Measurements from ENCODE around the gene AP5S1.
"Not testable (repeated sequence)": the region's sequence is repeated elsewhere in the genome, so short reads cannot be mapped to it uniquely, and the experiment has no call there.

Gene AP5S1, protein sequence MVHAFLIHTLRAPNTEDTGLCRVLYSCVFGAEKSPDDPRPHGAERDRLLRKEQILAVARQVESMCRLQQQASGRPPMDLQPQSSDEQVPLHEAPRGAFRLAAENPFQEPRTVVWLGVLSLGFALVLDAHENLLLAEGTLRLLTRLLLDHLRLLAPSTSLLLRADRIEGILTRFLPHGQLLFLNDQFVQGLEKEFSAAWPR

DNA sequence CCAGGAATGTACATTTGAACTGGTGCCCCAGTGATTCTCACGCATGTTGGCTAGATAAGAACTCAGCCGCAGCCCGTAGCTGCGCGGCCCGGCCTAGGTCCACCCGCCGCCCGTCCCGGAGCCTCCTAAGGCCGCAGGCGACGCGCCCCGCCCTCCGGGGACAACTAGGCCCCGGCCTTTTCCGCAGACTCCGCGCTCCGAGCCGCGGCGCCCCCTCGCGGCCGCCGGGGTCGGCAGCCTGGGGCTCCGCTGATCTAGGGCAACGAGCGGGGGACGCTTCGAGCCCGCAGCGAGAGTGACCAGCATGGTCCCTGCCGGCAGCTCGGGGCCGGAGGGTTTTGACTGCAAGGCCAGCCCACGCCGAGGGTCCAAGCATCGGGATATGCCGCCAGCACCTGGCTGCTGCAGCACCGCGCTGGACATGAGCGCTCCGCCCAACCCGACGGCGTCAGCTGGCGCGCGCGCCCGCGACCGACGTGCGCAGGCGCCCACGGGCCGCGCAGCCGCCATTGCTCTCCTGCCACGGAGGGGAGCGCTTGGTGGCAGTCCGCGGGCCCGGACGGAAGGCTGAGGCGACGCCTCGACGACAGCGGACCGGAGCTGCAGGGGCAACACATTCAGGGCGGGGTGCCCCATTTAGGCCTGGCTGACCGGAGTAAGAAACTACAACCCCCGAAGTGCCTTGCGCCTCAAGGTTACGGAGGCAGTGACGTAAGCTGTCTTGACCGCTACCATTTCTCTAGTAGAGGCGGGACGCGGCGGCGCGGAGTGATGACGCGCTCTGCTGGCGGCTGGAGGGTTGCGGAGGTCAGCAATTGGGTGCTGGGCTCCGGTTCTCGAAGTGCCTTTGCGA is at the start of gene AP5S1:
AP5S1 (plus strand) TSS at position 500 of the 853 bp plus-strand sequence. CDS start 1,571 bp downstream, outside the sequence.
- peak; percentile 98 for DNase-seq

DNA sequence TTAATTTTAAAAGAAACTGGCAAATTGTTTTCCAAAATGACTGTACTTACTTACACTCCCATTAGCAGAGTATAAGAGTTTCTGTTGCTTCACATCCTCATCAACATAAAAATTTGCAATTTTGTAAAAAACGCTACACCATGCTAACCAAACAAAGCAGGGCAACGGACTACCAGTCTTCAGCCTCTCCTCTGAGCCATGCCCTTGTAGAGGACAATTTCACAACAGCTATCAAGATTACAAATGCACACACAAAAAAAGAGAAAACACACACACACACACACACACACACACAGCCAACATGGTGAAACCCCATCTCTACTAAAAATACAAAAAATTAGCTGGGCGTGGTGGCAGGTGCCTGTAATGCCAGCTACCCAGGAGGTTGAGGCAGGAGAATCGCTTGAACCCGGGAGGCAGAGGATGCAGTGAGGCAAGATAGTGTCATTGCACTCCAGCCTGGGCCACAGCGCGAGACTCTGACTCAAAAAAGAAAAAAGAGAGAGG is 48.7 kb upstream of the AP5S1 start:
- DNase-seq, result no peak

DNA sequence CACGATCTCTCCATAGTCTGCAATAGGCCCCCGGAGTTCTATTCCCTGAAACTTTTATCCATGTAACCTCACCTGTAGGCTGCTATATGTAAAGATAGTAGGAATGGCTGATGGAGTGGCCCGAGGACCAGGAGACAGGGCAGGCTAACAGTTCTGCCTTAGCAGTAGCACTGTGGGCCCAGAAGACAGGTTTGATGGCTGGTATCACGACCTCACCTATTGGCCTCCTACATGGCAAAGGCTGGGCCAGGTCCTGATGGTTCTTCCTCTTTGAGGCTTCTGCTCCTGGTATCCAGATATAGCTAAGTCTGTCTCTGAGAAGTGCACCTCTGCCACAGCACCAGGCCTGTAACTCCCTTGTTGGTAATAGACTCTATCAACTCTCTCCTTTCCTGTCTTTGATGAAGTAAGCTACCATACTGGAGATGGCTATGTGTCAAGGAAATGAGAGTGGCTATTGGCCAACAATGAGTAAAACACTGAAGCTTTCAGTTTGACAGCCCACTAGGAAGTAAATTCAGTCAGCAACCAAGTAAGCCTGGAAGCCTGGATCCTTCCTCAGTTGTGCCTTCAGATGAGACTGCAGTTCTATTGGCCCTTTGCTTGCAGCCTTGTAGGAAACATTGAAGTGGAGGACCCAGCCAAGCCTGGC is 44.8 kb upstream of the AP5S1 start:
- DNase-seq, result no peak

DNA sequence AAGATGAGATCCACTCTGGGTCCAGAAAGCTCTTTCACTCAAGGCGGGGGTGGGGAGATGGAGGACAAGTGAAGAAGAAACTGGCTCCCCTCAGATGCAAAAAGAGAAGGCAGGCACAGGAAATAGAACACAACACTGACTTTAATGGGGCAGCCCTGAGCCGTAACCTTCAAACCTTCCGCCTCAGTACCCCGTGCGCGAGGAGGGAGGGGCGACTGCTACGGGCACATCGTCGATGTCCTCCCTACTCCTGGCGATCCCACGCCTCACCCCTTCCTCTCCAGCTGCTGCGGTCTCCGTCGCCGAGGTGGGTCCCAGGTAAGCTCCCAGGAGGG is 43.0 kb upstream of the AP5S1 start:
- DNase-seq, result no peak

DNA sequence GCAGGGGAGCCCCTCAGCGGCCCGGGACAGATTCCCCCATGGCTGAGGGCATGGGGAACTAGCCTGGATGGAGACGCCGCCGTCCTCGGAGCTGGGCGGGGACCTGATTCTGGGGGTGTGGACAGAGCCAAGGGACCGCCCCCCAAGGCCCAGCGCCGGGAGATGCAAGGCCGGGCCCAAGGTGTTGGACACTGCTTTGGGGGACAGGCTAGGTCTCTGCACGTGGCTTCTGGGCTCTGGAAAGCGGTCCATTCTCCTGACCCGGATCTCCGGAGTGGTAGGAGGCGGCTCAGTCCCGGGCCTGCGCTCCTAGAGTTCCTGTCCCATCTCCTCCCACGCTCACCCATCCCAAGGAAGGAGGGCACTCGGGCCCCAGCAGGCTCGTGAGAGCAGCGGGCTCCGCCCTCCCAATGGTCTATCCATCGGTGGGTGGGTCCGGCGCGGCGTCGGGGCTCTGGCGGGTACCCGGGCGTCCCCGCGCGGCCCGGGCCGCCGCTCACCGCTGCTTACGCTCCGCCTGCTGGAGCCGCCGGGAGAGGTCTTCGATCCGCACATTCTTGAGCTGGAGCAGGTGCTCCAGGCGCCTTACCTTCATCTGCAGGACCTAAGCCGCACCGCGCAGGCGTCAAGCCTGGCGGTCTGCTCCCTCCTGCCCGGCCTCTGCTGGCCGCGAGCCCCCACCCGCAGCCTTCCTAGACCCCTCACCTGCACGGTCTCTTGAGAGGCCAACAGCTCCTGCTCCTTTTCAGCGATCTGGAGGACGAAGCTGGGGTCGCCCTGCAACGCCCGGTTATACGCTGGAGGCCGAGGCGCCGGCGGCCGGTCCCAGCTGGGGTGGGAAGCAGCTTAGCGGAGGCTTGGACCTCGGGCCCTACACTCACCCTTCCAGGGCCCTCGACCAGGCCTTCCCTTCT is 42.4 kb upstream of the AP5S1 start:
- peak; percentile 82 for DNase-seq

DNA sequence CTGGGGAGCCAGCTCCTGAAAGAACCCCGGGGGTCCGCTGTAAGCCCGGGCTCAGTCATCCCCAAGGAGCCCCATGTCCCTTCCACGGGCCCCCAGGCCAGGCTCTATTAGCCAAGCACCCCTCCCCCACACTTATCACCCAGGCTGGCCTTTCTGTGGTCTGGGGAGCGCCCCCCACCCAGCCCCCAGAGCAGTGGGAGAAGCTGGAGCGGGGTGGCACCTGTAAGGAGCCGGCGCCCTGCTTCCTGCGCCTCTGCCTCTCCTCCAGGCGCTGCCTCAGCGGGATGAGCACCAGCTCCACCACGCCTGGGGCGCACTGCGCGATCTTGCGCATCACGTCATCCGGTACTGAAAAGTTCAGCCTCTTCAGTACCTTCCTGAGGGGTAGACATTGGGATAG is 41.4 kb upstream of the AP5S1 start:
- DNase-seq, result no peak

DNA sequence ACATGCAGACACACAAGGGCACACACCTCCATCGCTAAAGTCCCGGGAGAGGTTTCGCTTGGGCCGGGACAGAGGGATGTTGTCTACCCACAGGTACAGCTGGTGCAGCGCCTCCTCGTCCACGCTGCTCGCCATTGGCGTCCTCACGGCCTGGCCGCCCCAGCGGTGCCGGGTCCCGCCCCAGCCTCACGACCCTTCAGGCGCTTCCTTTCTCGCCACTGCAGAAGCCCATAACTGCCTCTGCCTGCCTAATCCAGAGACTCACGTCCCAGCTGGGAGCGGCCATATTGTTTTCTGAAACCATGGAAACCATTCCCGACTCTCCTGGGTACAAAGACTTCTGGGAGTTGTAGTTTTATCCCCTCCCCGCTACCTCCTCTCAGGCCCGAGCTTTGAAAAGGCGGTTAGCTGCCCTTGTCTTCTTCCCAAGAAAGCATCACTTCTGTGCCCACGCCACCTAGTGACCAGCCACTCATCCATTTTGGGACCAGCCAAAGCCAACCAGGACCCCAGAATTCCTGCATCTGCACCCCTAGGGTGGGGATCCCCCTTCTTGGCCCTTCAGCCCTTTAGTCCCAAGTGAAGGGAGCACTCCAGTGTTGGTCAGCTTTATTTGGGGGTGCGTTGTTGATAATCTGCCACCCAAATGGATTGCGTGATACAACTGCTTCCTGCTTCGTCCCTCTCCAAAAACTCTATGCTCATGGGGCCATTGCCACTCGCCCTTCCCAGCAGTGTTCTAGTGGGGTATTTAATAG is 39.0 kb upstream of the AP5S1 start, which contains the start of gene SPEF1:
SPEF1 (minus strand) TSS at position 296 of the 758 bp plus-strand sequence; CDS start at position 135, 161 bp downstream.
- DNase-seq, result peak; percentile 73

DNA sequence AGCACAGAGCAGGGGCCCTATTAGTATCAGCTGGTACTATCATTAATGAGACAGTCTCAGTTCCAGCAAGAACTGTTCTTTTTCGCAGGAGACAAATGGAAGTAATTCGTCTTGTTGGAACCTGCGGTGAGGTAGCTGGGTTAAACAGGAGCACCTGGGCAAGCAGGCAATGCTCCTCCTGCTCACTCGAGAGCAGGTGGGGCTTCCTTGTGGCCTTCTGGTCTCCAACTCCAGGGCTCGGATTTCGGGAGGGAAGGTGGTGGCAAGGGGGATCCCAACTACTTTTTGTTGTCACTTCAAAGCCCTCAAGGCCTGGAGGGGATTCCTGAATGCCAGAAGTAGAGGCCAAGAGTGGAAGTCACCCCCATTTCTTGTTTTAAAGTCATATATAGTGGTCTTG is 37.8 kb upstream of the AP5S1 start:
- no peak for DNase-seq

DNA sequence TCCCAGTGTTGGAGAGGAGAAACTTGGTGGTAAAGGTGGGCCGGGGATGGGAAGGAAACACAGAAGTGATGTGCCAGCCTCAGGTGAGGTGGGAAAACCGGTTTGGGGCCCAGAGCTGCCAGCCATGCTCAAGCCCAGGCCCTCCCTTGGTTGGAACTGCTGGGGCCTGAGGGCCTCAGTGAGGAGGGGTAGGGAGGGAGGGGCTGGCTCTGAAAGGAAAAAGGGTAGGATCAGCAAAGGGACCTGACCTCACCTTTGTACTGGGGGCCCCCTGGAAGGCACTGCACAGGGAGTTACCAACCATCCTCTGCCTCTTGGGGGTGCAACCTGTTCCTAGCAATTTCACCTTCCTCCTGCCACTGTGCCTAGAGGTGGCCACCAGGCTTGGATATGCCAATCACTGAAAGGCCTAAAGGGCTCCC is 37.3 kb upstream of the AP5S1 start:
- no peak for DNase-seq

DNA sequence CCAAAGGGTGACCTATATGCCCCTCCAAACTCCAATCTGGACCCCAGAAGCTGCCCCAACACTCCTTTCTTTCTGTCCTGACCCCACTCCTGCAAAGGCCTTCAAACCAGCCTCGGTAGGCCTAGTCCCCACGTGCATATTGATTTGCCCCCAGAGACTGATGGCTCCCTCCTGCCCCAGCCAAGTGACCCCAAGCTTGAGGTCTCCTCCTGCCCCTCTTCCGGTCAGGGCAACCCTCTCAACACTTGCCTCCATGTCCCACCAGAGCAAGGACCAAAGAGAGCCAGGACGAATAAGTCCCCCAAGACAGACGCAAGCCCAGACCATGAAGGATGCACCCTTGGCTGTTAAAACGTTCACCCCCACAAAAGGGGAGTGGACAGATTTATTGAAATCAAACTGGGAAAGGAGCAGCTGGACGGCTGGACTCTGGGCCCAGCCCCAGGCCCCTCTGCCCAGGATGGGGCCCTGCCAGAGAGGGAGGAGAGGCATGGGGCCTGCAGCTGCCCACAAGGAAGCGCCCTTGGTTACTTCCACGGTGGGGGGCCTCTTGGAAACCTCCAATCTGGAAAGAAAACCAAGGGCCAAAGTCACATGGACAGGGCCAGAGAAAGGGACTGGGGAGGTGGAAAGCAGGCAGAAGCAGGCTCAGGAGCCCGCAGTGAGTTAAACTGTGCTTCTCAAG is 36.7 kb upstream of the AP5S1 start:
- DNase-seq, result no peak

DNA sequence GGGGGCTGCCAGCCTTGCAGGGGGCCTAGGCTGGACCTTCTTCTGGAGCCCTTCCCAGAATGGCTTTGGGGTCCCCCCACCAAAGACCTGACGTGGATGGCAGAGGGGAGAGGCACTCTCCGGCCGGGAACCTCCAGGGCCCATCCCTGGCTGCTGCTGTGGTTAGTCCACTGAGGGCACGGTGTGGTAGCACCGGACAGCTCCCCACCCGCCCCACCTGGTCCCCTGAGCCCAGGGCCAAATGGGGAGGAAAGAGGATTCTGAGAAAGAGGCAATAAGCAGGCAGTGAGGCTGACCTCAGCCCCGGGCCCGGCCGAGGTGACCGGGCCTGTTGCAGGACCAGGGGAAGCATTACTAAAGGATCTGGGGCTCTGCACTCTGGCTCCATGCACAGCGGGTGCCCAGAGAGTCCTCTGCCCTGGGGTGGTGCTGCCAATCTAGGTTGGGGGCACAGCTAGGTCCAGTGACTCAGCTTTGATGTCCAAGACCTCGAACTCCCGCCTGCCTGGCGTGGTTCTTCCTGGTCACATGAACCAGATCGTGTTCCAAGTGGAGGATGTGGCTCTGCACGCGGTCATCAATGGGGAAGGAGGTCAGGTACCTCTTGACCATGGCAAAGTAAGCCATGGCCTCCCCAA is 36.0 kb upstream of the AP5S1 start:
- DNase-seq, result no peak

DNA sequence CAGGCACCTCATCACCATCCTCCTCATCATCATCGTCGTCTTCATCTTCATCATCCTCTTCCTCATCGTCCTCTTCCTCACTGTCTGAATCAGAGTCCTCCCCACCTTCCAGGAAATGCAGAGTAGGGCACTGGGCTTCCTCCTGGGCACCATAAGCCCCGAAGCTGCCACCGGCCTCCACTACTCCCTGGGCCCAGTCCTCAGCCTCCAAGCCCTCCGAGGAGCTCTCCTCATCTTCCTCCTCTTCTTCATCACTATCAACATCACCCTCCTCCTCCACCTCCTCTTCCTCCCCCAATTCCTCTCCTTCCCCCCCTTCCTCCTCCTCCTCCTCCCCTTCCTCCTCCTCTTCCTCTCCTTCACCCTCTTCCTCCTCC is 35.5 kb upstream of the AP5S1 start:
- no peak for DNase-seq

DNA sequence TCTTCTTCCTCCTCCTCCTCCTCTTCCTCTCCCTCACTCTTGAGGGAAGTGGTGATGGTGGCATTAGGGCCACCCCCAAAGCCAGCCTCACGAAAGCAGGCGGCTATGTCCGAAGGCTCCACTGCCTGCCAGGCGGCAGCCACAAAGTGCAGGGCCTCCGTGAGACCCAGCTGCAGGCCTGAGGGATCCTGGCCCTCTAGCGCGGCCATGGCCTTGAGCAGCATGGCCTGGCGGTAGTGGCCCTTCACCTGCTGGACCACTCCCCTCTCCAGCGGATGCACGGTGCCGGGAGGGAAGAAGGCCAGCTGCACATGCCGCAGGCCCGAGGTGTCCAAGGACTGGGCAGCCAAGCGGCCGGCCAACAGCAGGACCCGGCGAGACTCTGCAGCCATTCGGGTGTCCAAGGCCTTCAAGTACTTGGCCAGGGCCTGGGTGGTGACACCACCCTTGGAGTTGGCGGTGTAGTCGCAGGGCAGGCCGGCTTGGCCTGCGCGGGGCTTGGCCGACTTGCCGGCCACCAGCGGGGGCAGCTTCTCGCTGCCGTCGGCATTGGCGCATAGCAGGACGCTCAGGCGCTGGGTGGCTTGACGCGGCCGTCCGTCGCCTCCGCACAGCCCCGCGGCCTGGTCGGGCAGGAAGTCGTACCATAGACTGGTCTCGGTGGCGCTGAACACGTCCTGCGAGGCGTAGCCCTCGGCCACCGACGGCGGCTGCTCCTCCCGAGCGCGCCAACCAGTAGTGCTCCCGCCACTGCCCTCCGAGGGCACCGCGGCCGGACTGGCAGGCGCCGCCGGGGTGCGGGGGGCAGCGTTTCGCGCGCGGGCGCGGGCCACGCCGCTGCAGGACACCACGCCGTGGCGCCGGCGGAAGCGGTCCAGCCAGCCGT is 34.9 kb upstream of the AP5S1 start:
- DNase-seq, result no peak

DNA sequence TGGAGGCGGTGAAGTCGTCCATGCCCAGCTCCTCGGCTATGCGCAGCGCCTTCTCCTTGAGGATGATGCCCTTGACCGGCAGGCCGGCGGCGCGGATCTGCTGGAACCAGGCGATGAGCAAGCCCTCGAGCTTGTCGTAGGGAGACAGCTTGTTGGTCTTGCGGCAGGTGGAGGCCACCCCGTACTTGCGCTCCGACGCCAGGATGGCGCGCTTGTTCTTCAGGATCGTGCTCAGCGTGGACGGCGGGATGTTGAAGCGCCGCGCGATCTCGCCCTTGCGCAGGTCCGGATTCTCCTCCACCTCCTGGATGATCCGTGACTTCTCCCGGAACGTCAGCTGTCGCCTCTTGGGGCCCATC is 34.2 kb upstream of the AP5S1 start:
- DNase-seq, result peak; percentile 77

DNA sequence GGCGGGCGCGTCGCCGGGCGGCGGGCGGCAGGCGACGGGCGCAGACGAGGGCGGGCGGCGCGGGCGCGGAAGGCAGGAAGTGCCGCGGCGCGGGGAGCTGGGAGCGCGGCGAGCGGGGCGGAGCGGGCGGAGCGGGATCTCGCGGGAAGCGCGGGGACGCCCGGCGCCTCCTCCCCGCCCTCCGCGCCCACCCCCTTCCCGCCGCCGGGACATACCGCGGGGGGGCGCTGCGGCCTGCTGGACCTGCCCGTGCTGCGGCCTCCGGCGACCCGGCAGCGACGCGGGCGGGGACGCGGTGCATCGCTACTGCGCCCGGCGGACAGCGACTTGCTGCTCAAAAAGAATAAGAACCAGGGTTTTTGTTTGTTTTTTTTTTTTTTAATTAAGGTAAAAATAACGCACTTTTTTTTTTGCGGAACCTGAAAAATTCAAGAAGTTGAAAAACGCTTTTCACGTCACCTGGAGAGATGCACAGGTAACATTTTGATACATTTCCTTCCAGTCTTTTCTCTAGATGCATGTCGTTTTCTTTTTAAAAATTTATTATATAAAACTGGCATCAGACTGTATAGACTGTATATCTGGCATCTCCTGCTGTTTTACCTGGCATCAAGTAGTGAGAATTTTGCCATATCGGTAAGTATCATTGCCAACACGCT is 33.6 kb upstream of the AP5S1 start, which contains the start of gene CENPB:
CENPB (minus strand) TSS at position 76 of the 659 bp plus-strand sequence. CDS start 257 bp downstream, outside the sequence.
- DNase-seq, result peak; percentile 97

DNA sequence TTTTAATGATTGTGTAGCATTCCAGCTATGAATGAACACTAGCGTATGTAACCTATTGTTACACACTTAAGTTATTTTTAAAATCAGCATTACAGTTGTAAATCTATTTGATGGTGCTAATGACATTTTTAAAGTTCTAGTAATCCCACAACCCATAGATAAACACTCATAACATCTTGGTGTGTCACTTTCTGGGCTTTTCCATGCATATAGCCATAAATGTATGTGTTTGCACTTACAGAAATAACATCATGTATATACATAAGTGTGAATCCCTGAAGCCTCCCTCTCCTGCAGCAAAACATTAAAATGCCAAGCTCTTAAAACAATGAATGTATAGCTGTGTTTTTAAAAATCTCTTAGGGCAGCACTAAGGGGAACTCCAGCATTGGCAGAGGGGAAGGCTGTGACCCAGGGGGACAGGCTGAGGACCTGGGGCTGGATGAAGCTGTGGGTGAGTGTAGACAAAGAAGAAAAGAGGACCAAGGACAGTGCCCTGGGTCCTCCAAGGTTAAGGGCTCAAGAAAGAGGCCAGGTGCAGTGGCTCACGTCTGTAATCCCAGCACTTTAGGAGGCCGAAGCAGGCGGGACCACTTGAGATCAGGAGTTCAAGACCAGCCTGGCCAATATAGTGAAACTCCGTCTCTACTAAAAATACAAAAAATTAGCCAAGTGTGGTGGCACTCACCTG is 32.9 kb upstream of the AP5S1 start:
- no peak for DNase-seq

DNA sequence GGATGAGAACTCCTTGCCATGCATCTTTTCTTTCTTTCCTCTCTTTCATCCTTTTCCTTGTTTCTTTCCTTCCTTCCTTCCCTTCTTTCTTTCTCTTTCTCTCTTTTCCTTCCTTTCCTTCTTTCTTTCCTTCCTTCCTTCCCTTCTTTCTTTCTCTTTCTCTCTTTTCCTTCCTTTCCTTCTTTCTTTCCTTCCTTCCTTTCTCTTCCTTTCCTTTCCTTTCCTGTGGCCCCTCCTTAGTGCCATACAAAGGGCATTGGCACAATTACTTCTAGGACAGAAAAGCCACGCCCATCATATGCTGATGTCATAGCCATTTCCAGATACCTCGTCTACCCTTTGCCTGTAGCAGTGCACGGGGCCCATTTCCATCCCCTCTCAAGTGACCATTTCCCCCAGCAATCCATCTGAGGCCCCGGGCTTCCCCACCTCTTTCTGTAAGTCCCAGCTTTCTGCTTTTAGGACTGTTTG is 31.6 kb upstream of the AP5S1 start:
- DNase-seq, result no peak

DNA sequence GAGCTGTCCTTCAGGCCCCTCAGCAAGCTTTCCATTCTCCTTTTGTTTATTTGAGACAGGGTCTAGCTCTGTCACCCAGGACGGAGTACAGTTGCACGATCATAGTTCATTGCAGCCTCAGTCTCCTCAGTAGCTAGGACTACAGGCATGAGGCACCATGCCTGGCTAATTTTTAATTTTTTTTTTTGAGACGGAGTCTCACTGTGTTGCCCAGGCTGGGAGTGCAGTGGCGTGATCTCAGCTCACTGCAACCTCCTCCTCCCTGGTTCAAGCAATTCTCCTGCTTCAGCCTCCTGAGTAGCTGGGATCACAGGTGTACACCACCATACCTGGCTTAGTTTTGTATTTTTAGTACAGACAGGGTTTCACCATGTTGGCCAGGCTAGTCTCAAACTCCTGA is 31.1 kb upstream of the AP5S1 start:
- DNase-seq, result not testable (repeated sequence)

Data from activated effector memory CD4-positive, alpha-beta T cell treated with anti-CD3 and anti-CD28 coated beads, Interleukin-2, amount 50 U/mL, for 16 hours (primary cell).